ENCODE measurements around the gene EGF.
"Not testable (repeated sequence)": the region's sequence is repeated elsewhere in the genome, so short reads cannot be mapped to it uniquely, and the experiment has no call there.

Gene EGF

DNA sequence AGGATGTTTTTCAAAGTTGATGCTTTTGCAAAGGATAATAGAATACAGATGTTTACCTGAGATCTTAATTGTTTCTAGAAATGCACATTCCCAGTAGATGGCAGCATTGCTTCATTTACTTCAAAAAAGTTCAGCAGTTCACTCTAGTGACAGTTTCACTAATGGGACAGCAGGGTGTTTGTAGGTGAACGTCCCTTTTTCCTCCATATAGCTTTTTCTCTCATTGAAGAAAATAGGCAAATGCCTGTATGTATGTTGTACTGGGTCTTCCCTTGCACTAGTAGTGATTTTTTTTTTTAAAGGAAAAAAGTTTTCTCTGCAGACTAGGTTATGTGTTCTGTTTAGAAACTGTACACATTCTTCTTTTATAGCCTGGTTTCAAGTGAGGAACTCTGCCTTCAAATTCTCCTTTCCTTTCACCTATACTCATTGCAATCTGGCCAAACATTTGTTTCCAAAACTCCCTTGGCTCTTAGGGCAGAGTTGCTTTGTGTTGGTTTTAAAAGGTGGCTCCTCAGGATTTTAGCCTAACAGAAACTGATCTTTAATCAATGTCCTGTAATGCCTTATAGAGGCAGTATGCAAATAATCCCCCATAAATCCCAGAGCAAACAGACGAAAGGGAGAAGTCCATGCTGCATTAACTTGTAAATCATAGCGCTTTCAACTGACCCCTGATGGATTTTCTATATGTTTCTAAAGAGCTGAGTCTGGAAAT is 86.3 kb downstream of the EGF start:
- peak; percentile 70 to 79 for DNase-seq

DNA sequence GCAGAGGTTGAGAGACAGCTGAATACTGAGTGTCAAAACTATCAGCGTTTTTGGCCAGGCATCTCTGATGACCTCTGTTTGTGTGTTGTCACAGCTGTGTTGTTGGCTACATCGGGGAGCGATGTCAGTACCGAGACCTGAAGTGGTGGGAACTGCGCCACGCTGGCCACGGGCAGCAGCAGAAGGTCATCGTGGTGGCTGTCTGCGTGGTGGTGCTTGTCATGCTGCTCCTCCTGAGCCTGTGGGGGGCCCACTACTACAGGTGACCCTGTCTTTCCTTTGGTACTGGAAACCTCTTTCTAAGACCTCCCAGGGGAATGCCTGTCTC is 86.9 kb downstream of the EGF start:
- no peak for DNase-seq

DNA sequence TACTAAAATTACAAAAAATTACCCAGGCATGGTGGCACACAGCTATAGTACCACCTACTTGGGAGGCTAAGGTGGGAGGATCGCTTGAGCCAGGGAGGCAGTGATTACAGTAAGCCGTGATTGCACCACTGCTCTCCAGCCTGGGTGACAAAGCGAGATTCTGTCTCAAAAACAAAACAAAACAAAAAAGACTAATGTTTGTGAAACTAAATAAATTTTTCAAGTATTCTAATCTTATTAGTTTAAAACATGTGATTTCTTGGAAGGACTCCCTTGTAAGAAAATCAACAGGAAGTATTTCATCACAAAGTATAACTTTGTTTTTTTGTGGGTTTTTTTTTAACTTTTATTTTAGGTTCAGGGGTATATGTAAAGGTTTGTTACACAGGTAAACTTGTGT is 89.6 kb downstream of the EGF start:
- no peak for DNase-seq

DNA sequence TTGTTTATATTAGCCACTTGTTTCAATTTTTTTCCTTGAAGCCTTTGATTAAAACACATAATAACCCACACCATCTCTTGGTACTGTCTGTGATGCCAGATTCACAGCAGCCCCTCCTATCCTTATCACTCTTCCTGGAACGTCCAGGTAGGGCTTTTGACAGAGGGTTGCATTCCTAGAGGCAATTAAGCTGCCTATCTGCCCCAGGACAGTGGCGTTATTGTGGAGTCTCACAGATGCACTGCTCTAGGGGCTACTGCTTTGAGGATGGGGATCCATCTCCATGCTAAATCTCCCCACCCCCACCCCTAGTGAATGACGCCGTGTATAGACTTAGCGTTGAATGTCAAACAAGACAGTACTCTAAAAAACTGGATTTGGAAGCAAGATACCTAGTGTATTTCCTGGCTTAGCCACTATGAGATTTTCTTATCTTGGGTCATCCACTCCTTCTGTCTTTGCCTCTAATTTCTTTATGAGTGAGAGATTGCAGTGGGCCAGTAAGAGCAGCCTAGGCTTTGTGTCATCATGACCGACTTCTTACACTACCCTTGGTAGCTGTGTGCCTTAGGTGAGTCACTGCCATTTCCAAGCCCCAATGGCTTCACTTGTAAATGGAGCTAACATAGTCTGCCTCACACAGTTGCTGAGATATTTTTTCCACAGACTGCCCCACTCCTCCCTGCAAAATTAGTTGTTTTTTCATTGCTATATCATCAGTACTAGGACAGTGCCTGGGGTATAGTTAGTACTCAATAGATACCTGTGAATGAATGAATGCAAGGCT is 90.9 kb downstream of the EGF start:
- DNase-seq, result no peak

DNA sequence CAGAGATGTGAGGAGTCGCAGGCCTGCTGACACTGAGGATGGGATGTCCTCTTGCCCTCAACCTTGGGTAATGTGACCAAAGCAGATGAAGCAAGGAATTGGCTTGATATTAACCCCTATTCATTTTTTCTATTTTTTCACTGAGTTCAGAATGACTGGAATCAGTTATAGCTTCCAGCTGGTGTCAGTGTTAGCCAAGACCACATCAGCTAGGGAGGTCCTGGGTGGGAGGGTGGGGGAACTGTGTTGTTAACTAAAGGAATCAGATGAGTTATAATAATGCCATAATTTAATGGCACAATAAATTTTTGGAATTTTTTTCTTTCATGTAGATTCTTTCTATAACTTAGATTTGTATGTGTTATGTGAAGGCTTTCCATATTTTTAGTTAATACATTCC is 91.9 kb downstream of the EGF start:
- DNase-seq, result no peak

DNA sequence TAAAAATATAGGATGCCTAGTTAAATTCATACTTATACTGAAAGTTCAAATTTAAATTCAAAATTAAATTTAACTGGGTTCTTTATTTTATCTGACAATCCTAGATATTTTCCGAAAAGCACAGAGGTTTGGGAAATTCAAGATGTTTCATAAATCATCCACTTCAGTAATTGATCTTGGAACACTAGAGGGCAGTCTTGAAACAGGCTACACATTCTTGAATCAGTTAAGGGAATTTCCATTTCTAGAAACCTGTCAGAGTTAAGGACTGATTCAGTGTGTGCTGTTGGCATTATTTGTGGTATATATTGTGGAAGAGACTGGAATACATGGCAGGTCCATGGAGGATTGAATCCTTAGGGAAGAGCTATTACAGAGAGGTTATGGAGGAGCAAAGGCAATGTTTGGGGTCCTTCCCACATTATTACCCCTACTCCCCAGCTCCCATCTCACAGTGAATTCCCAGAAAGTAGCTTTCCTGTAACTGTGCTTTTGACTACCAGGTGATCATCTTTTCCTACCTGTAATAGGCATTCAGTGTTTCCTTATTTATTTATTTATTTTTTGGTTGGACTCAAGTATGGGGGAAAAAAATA is 92.9 kb downstream of the EGF start:
- peak; percentile 80 to 91 for DNase-seq

DNA sequence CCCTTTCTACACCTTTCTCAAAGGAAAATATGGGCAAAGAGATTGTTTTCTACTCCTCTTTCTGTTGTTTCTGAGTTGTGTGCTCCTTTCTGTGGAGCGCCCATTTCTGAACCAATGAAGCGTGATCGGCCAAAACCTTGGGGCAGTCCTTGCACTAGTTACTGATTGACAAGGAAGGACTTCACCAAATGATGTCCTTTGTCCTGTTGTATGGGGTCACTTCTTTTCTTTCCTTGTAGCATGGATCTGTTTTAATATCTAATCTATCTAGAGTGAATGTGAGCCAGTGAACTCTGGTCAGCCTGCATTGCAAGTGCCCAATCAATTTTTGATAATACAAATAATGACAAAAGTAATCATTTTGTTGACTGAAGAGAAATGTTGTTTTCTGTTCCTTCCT is 94.5 kb downstream of the EGF start:
- no peak for DNase-seq

DNA sequence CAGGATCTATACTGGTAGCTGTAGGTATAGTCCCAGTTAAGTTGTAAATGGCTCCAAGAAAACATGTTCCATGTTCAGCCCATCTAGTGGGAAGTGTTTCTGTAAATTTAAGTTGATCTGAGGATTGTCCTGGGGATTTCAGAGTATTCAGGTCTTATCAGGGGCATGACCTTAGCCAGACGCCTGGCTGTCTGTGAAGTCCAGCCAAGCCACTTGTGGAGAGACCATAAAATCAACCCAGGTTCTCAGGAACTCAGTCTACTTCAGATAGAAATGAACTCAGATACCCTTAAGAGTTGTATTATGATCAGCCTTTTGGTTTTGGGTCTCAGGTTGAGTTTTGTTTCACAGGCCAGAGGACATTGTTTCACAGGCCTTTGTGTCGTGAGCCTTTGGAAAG is 95.9 kb downstream of the EGF start:
- no peak for DNase-seq

DNA sequence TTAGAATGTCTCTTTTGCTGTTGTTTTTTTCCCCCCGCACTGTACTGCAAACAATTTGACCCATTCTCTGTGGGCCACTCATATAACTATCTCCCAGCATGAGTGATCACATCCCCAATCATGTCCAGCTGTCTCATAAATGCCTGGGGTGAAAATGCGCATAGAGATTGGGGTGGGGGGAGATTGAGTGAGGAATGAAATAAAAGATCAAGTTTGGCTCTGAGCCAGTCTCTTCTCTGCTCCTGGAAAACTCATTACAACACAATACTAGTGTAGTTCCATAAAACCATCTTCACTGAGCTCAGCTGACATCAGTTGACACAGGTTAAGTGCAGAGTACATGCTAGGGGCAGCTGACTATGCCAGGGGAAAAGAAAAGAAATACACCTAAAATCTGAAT is 96.9 kb downstream of the EGF start:
- no peak for DNase-seq

DNA sequence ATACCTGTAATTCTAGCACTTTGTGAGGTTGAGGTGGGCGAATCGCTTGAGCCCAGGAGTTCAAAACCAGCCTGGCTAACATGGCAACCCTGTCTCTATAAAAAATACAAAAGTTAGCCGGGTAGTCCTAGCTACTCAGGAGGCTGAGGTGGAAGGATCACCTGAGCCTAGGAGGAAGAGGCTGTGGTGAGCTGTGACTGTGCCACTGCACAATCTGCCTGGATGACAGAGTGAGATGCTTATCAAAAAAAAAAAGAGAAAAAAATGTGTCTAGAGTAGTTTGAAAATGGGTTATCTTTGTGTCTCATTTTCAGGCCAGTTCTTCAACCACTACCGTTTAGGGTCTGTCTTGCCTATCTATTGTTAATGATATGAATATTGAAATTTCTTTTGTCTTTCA is 98.1 kb downstream of the EGF start:
- no peak for DNase-seq

DNA sequence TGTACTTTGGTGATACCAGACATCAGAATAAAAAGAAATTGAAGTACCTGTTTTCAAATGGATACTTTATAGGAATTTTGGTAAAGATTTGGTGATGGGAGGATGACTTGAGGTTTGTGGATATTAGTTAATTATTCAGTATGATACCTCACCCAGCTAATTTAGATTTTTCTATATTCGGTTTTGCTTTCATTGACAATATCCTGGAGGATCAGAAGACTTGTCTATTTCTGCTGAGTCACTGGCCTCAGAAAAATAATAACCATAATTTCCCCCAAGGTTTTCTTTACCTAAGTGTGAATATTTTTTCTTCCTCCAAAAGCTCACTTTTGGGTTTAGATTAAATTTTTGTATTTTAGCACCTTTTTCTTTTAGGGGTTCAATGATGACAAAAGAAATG is 100.2 kb downstream of the EGF start:
- DNase-seq, result no peak

DNA sequence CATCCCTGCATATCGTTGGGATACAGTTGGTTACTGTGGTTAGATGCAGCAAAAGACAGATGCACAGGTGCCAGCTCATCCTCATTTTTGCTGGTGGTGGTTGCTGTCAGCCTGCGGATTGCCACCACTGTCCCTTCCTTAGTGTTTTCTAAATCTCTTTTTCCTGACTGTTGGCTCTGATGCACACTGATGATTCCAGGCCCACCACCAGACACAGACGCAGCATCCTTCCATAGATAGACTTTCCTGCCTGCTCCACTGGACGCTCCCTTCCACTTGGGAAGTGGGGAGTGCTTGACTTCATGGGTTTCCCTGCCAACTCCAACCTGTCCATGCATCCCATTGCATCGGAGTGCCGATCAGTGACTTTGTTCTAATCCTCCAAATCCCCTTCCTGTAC is 101.5 kb downstream of the EGF start:
- no peak for DNase-seq

DNA sequence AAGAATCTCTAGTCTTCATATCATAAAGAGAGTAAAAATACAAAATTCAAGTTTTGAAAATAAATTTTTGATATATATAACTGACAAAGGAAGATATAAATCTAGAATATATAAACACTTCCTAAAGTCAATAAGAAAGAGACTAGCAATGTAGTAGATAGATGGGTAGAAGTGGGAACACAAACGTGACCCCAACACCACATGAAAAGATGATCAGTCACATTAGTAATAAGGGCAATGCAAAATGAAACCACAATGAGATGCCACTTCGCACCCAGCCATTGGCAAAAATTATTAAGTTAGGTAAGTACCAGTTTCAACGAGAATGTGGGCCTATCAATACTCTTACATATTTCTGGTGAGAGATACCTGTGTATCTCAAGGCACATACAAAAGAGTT is 106.5 kb downstream of the EGF start:
- no peak for DNase-seq

DNA sequence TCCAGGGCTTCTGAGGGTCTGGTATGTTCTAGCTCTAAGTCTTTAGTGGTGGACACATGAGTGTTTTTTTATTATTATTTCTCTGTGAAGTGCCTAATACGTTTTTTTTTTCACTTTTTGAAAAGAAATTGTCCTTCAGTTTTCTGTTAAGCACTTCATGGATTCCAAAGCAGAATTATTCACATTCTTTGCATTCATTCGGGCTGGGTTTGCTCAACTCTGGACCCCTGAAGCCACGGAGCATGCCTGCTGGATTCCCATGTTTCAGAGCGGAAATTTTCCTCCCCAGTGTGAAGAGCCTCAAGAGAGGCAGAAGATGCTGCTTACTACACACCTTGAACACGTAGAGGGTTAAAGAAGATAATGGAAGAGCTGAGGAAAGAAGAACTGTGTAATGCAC is 107.5 kb downstream of the EGF start:
- no peak for DNase-seq

DNA sequence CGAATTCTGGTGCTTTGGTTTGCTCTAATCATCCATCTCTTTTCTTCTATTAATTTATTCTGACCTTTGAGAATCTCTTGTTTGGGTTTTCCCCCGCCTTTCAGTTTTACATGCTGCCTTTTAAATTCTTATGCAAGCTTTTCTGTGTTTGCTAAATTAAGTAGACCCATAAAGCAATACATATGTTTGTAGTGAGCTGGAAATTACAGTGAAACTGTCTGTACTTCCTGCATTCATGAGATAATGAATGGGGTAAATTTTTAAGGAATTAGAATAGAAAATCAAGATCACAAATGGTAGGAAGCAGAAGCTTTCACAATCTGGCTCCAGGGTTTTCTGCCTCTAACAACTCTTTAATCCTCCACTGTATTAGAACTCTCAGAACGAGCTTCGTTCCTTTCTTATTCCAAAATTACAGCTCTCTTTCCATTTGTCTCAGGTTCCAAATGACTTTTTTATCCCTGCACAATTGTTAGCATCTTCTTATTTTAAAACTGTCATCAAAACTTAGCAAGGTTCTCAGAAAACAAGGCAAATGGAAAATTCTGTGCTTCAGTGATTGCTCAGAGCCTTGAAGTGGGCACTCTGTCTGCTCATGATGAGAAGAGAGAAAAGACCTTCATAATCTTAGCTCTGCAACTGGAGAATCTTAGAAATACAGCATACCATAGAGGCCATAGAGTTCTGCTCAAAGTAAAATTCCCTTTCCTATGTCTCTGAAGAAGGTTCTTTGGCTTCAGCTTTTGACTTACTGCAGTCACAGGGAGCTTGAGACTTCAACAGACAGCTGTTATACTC is 108.2 kb downstream of the EGF start:
- no peak for DNase-seq

DNA sequence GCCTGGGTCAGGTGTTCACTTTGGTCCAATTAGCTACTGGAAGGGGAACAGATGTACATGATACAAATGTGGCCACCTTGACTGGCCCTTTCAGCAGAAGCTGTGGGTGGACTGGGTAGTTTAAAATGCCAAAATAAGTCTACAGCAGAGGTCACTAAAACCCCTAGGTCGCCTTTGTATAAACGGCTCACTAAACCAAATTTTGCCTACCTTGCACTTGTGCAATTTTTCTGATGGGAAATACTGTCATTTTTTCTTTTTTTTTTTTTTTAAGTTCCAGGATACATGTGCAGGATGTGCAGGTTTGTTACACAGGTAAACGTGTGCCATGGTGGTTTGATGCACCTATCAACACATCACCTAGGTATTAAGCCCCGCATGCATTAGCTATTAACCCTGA is 109.8 kb downstream of the EGF start:
- DNase-seq, result no peak

DNA sequence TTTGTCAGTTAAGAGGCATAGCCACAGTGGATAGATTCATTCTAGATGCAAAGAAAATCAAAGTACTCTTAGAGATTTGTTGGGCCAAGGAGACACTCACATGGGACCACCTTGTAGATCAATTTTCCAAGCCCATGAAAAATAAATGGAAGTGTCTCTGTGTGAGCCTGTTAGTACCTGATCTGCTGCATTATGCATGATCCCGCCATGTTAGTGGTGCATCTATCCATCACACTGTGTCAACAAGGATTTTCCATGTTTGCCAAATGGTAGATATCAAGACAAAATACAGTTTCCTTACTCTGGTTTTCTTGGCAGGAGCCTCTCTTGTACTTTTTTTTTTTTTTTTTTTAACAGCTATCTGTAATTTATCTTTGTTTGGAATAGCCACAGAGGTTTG is 112.4 kb downstream of the EGF start:
- DNase-seq, result no peak

DNA sequence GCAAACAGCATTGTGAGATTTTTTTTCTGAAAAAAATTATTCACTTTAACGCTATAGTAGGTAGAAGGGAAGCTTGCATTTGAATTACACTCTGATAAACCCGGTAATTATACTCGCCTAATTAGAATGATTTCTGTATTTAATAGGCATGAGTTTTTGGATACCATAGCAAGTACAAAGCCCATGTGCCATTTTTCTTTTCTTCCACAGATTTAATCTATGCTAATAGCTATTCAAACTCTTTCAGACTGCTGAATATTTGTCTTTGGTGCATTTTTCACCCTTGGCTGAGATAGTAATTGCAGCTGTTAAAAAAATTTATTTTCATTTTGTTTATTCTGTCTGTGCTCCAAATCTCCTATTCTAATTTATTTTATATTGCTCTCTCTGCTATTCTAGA is 113.0 kb downstream of the EGF start:
- no peak for DNase-seq

DNA sequence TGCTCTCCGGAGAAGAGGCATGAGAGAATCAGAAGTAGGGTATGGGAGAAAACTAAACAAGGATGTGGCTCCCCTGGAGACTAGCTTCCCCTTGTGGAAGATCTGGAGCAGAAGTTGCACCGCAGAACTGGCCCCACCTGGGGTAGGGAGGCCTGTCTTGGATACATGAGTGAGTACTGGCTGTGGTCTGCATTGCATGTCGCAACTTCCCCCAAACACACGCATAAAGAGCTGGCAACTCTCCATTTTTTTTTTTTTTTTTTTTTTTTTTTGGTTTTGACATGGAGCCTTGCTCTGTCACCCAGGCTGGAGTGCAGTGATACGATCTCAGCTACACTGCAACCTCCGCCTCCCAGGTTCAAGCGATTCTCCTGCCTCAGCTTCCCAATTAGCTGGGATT is 119.9 kb downstream of the EGF start:
- peak; percentile 85 to 90 for DNase-seq

DNA sequence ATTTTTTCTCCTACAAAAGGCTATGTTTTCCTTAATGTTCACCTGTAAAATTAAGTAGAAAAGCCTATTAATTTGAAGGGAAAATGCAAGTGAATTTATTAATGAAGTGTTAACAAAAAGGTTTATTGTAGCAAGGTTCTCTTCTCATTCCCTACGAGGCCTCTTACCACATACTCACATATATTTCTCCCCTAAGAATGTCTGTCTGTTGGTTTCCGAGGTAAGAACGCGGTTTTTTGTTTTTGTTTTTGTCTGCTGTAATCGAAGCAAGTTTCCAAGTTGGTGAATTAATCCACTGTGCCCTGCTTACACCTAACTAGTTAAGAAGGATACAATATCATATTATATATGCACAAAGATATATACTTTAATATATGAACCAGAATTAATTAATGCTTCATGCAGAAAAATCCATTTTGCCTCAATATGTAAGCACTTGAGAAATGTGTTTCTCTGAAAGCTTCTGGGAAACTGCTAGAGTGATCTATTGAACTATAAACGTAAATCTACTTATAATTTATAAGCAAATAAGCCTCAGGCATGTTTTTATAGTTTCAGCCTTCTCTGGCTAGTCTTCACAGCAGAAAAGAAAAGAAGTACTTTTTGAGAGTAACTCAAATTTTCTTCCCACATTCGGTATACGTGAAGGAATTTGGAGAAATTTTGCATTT is 120.8 kb downstream of the EGF start:
- DNase-seq, result no peak

DNA sequence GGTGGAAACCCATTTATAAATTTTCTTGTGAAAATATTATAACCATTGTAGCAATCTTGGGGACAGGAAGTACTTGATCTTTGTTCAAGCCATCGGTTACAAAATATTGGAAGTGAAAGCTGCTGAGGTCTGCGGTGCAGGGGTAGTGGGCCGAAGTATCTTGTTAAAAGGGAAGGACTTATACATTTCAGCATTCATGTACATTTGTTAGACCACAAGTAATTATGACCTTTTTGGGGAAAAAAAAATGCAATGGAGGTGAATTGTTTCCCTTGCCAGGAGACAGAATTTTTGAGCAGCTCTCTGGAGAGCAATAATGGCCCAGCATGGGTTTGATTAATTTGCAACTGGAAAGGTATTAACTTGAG is 121.3 kb downstream of the EGF start:
- peak; percentile 55 to 66 for DNase-seq

DNA sequence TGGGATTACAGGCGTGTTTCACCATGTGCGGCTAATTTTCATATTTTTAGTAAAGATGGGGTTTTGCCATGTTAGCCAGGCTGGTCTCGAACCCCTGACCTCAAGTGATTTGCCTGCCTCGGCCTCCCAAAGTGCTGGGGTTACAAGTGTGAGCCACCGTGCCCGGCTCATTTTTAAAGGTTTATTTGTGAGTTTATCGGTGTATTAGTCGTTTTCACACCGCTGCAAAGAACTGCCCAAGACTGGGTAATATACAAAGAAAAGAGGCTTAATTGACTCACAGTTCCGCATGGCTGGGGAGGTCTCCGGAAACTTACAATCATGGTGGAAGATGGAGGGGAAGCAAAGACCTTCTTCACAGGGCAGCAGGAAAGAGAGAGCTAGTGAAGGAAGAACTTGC is 126.5 kb downstream of the EGF start:
- DNase-seq, result not testable (repeated sequence)

DNA sequence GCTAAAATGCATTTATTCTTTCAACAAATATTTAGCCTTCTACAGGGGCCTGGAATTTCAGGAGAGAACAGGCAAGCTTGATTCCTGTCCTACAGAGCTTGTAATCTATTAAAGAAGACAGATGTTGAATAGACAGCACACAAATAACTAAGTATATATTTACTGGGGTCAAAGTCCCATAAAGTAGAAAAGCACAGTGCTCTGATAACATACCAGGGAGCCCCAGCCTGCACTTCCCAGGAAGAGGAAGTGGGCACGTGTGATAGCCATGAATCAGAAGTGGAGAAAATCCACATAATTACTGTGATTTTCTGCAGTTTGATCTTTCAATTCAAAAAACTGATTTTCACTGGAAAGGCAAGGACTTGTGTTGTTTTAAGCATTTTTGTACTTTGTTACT is 129.1 kb downstream of the EGF start:
- no peak for DNase-seq
